Neural progenitor cell (in vitro differentiated cells): ENCODE measurements around the gene TMEM108.

ENCODE experiments used
- CTCF ChIP-seq: fragments of 200-600 bp; sonication (generic); IDR thresholded peaks from 2 replicates; pipeline ENCODE4 v1.5.1; 2017; ENCODE audit warnings: antibody characterized with exemption, mild to moderate bottlenecking
- EZH2 ChIP-seq: fragments of 200-600 bp; sonication (generic); IDR thresholded peaks from 2 replicates; pipeline ENCODE4 v1.6.1; 2017; ENCODE audit warnings: antibody characterized with exemption, mild to moderate bottlenecking, moderate library complexity
- EZH2phosphoT487 ChIP-seq: fragments of 200-600 bp; sonication (generic); IDR thresholded peaks from 2 replicates; pipeline ENCODE4 v1.6.1; 2017; ENCODE audit warnings: antibody characterized with exemption

- TF ChIP-seq CTCF (no peak), EZH2phosphoT487 (no peak), EZH2 (no peak)
These were observed 149.7 kb downstream of the TMEM108 start for GRCh38 chr3:133187870-133188379.
